GM10266 (cell line): Measurements from ENCODE around the gene SDC1.

ENCODE experiments used
- DNase-seq: peaks from one replicate; pipeline ENCODE4 v3.0.0; 2012; ENCODE audit errors: extremely low spot score
- CTCF ChIP-seq: IDR thresholded peaks from 2 replicates; pipeline ENCODE4 v1.5.1; 2012; ENCODE audit warnings: mild to moderate bottlenecking, low read depth; ENCODE audit not compliant: control insufficient read depth, insufficient read depth; ENCODE audit errors: missing control alignments

The SDC1 gene

DNA sequence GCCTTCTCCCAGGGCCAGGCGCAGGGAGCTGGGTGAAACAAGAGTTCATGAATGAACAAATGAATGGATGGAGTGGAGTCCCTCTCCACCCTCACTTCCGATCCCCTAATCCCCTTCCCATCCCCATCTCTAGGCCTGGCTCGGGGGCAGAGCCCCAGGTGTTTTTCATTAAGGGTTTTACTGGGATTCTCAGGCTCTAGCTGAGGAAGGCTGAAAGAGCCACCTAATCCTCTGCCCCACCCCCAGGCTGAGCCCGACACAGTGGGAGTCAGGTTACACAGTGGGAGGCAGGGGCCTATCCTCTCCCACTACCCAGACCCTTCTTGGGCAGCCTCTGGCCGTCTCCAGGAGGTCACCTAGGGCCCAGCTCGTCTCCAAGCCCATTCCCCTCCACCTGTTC lies 36.1 kb downstream of the SDC1 start:
- DNase-seq: no peak
- no peak for TF ChIP-seq CTCF

DNA sequence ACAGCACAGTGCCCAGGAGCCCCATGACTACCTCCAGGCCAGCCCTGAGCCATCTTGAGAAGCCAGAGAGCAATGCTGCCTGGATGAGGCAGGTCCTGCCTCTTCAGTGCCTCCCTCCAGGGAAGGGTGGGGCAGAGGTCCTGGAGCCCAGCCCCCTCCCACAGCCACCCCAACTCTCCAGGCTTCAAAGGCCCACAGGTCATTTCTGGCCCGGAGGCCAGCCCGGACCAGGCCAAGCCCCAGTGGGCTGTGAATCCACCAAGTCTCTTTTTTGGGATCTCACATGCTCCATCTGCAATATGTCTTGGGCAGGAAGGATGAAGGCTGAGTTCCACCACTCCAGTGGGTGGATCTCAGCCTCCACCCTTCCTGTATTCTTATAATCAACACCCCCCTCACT lies 36.7 kb downstream of the SDC1 start:
- TF ChIP-seq CTCF: no peak
- no peak for DNase-seq

GRCh38 chr2:20187331-20187730 lies 37.6 kb downstream of the SDC1 start:
- no peak for TF ChIP-seq CTCF
- no peak for DNase-seq

GRCh38 chr2:20186855-20187187 lies 38.1 kb downstream of the SDC1 start:
- TF ChIP-seq CTCF: no peak
- DNase-seq: no peak

DNA sequence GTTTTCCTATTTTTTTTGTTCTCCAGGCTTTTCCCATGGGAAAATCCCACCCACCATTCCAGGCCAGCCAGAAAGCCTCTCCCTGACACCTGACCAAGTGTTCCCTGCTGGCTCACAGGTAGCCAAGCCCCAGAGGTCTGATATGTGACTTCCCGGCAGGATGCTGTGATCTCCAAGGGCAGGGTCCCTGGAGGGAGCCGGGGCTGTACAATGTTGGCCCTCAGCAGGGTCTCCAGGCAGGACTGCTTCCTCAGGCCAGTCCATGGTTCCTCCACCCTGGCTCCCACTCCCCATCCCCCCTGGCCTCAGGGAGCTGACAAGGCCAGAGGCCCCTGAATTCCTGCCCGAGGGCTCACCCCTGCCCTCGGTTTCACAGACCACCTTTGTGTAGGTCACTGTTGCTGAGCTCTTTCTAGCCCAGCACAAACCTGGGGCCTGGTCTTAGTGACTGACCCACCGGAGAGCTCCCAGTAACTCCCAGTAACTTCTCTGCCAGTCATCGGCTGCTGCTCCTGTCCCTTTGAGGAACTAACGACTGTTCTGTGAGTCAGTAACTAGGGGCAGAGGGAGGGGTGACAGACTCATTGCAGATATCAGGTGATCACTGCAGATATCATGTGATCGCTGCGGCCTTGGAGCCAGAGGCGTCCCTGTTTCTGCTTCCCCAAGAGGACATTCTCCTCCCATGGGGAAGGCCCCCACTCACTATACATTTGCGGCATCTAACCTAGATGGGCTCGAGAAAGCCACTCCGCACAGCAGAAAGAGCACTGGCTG lies 38.7 kb downstream of the SDC1 start:
- no peak for DNase-seq
- no peak for TF ChIP-seq CTCF

- TF ChIP-seq CTCF: no peak
- no peak for DNase-seq
Measured at GRCh38 chr2:20185176-20186022, 39.5 kb downstream of the SDC1 start.
